Spleen (tissue), 11 donors: ENCODE results near the gene NUP210L. TPM values are rescaled to one million over a fixed set of nuclear protein-coding genes. Genes with fewer than 3 reads are reported as not detected.

Experiments used
- DNase-seq: peaks from one replicate; pipeline ENCODE4 v3.0.0-alpha.2; 2020
- H3K27ac ChIP-seq, 8 donors: fragments of 200-600 bp; sonication (generic) in 7 of 8; 1 replicate in 4 of 8; 2 replicates in 4 of 8; pipeline versions ENCODE4 v1.5.0 to v1.8.0; 2016 to 2021; ENCODE audit warnings: inconsistent platforms in 4 of 8, mild to moderate bottlenecking in 4 of 8, moderate library complexity in 1 of 8
- H3K27me3 ChIP-seq, 7 donors: fragments of 200-600 bp; sonication (generic) in 6 of 7; replicated peaks in 1 of 7; 1 replicate in 4 of 7; 2 replicates in 3 of 7; pipeline versions ENCODE4 v1.5.0 to v1.8.0; 2016 to 2021; ENCODE audit warnings: inconsistent platforms in 3 of 7, mild to moderate bottlenecking in 1 of 7
- H3K36me3 ChIP-seq, 6 donors: fragments of 200-600 bp; sonication (generic) in 5 of 6; 1 replicate in 4 of 6; 2 replicates in 2 of 6; pipeline versions ENCODE4 v1.5.0 to v1.8.0; 2016 to 2021; ENCODE audit warnings: inconsistent platforms in 2 of 6
- H3K4me1 ChIP-seq, 6 donors: fragments of 200-600 bp; sonication (generic) in 5 of 6; 1 replicate in 3 of 6; 2 replicates in 3 of 6; pipeline versions ENCODE4 v1.5.0 to v1.8.0; 2016 to 2021; ENCODE audit warnings: inconsistent platforms in 3 of 6
- H3K4me3 ChIP-seq, 8 donors: fragments of 200-600 bp; sonication (generic) in 7 of 8; 1 replicate in 4 of 8; 2 replicates in 4 of 8; pipeline versions ENCODE4 v1.5.0 to v1.8.0; 2016 to 2021; ENCODE audit warnings: inconsistent platforms in 4 of 8, mild to moderate bottlenecking in 4 of 8, moderate library complexity in 2 of 8
- H3K9me3 ChIP-seq, 8 donors: fragments of 200-600 bp; sonication (generic) in 7 of 8; 1 replicate in 4 of 8; 2 replicates in 4 of 8; pipeline versions ENCODE4 v1.5.0 to v1.8.0; 2016 to 2021; ENCODE audit warnings: inconsistent platforms in 4 of 8
- POLR2A ChIP-seq, 3 donors: fragments of 450-650 bp; IDR thresholded peaks; one replicate each; pipeline ENCODE4 v1.5.1; 2017; ENCODE audit warnings: antibody characterized with exemption in 3 of 3, mild to moderate bottlenecking in 1 of 3
- POLR2AphosphoS5 ChIP-seq, 3 donors: sonication (generic); formaldehyde crosslinking; IDR thresholded peaks; one replicate each; pipeline ENCODE4 v1.5.1; 2017; ENCODE audit warnings: antibody characterized with exemption in 3 of 3
- WGBS, 5 donors: extraction: QIAGEN DNeasy Blood & Tissue Kit in 3 of 5; methylation state at CpG; one replicate each; pipeline versions ENCODE4 v1.1.5 to v1.1.7; 2013 to 2018; 5-methylcytosine and 5-hydroxymethylcytosine counted together
- intact Hi-C: fragments of 100-400 bp; cut with DNase I; formaldehyde crosslinking; loops from one replicate; pipeline ENCODE4 v1.15.0; 2023; ENCODE audit warnings: low total_unique reads
- polyA plus RNA-seq, 3 donors: library from polyadenylated mRNA; stranded (reverse); fragments of 200-250 nt; gene quantifications; one replicate each; pipeline ENCODE4 v1.2.1, GENCODE V29; 2013
- total RNA-seq, 7 donors: library from RNA; depleted of rRNA in 3 of 7; stranded (reverse); fragments of >200 nt in 3 of 7; fragmentation: NEBNext Ultra II Directional in 4 of 7; extraction: Animal tissue kit (Norgen Biotek cat#: 25700) in 4 of 7; gene quantifications; one replicate each; pipeline versions ENCODE4 v1.1.0 to v1.2.1, GENCODE V29; 2016 to 2021
- TF ChIP-seq, protein P1 (sequence below), 11 experiments: fragments of 200-600 bp in 7 of 11; fragments of 450-650 bp in 4 of 11; sonication (generic) in 4 of 11; IDR thresholded peaks in 8 of 11; conservative IDR thresholded peaks in 3 of 11; 1 replicate in 7 of 11; 2 replicates in 4 of 11; pipeline versions ENCODE4 v1.4.0 to v1.8.0; 2016 to 2021; ENCODE audit warnings: antibody characterized with exemption in 11 of 11, inconsistent platforms in 4 of 11, mild to moderate bottlenecking in 1 of 11
- donor health status: healthy with polysubstance abuse.
- donor health status: DM: no; HTN: no; CAD: no; lungs with moderate emphysema.
- donor health status: DM: no; HTN: no; CAD: no.
- donor health status: Bipolar disorder and iron deficiency.
- donor health status: healthy.
- donor health status: DM: no; HTN: no; CAD: no.
- donor health status: DM: yes; HTN: yes; CAD: no.

NUP210L gene
- total and polyA plus RNA-seq, 10 donors, result 0.02 to 0.34 (median 0.09) TPM; not detected in 4

- DNase-seq, result no peak
- TF ChIP-seq POLR2A (IDR thresholded peaks at IDR 0.05) (no peak), POLR2AphosphoS5 (IDR thresholded peaks at IDR 0.05) (peak in 1 of 3 donors; percentile 12)
- TF ChIP-seq, protein P1, sequence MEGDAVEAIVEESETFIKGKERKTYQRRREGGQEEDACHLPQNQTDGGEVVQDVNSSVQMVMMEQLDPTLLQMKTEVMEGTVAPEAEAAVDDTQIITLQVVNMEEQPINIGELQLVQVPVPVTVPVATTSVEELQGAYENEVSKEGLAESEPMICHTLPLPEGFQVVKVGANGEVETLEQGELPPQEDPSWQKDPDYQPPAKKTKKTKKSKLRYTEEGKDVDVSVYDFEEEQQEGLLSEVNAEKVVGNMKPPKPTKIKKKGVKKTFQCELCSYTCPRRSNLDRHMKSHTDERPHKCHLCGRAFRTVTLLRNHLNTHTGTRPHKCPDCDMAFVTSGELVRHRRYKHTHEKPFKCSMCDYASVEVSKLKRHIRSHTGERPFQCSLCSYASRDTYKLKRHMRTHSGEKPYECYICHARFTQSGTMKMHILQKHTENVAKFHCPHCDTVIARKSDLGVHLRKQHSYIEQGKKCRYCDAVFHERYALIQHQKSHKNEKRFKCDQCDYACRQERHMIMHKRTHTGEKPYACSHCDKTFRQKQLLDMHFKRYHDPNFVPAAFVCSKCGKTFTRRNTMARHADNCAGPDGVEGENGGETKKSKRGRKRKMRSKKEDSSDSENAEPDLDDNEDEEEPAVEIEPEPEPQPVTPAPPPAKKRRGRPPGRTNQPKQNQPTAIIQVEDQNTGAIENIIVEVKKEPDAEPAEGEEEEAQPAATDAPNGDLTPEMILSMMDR (IDR thresholded peaks at IDR 0.05 in 8 of 11, conservative IDR thresholded peaks at IDR 0.05 in 3 of 11), result no peak
- Histone ChIP-seq H3K4me1 (peaks cover 19 to 80% (median 37%) of the 10 kb centered on the region in 6 donors), H3K4me3 (no peak overlapping the region), H3K27me3 (no peaks in the 10 kb centered on the region), H3K36me3 (peaks cover 0 to 82% (median 72%) of the 10 kb centered on the region in 6 donors), H3K9me3 (no peaks in the 10 kb centered on the region), H3K27ac (peak overlapping the region in 1 of 8 donors; percentile 27)
- WGBS, 5 donors, result 90 to 96% (median 91%) methylated on average over 11 of the region's 11 CpGs
- intact Hi-C loops, result no loop called here
These were observed 203.7 kb downstream of the NUP210L start for GRCh38 chr1:153951183-153951582.

GRCh38 chr1:153946622-153947241 is 208.1 kb downstream of the NUP210L start, which contains the start of gene DENND4B:
DENND4B (minus strand) TSS chr1:153946718; CDS start chr1:153944374, 2,344 bp downstream.
- TF ChIP-seq POLR2A (IDR thresholded peaks at IDR 0.05) (no peak), POLR2AphosphoS5 (IDR thresholded peaks at IDR 0.05) (peak; percentile 76 to 89 (median 79))
- TF ChIP-seq, protein P1 (IDR thresholded peaks at IDR 0.05 in 8 of 11, conservative IDR thresholded peaks at IDR 0.05 in 3 of 11), result peak; percentile 92 to 99 (median 97)
- Histone ChIP-seq H3K36me3 (peaks cover 0 to 73% (median 64%) of the 10 kb centered on the region in 6 donors), H3K4me3 (peak within 1 kb of the TSS; percentile 74 to 99 (median 90)), H3K4me1 (peaks cover 14 to 86% (median 48%) of the 10 kb centered on the region in 6 donors), H3K27me3 (no peaks in the 10 kb centered on the region), H3K27ac (peak within 1 kb of the TSS; percentile 96 to 100 (median 99)), H3K9me3 (no peaks in the 10 kb centered on the region)
- WGBS, 5 donors, result 6 to 12% (median 11%) methylated on average over 16 to 28 of the region's 28 CpGs
- intact Hi-C loops, result no loop called here
- peak; percentile 96 for DNase-seq

DNA sequence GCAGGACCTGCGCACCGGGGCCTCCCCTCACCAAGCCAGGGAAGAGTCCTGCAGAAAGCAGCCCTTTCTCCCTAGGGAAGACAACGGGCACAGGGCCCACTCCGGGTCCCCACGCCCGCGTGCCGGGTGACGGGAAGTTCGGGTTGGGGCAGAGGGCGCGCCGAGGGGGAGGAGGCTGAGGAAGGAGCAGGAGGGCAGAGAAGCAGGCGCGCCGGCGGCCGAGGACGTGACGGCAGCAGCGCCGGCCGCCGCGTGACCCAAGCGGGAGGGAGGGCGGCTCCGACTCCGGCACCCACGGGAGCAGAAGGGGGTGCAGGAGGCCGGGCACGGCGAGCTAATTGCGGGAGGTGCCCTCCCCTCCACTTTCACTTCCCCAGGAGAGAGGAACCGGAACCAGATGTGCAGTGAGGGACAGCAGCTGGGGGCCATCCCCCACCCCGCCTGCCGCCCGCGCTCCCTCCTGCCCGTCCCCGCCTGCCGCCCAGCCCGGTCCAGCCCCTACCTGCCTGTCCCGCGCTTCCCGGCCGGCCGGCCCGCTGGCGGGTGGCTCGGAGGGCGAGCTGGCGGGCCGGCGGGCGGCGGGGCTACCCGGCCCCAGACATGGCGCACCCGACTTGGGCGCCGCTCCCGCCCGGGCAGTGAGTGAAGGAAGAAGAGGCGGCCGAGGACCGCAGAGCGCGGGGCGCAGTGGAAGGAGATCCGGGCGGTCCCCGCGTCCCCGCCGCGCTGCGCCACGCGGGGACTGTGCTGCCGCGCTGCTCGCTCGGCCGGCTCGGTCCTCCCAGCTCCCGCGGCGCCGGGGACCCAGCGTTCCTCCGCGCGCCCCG is 208.9 kb downstream of the NUP210L start:
- no peaks in the 10 kb centered on the region for H3K27me3 ChIP-seq
- peaks cover 0 to 73% (median 64%) of the 10 kb centered on the region in 6 donors for H3K36me3 ChIP-seq
- DNase-seq, result peak; percentile 99
- no peaks in the 10 kb centered on the region for H3K9me3 ChIP-seq
- H3K27ac ChIP-seq, result peak overlapping the region; percentile 96 to 100 (median 99)
- peak overlapping the region; percentile 74 to 99 (median 90) for H3K4me3 ChIP-seq
- TF ChIP-seq, protein P1 (IDR thresholded peaks at IDR 0.05 in 8 of 11, conservative IDR thresholded peaks at IDR 0.05 in 3 of 11), result no peak
- TF ChIP-seq POLR2AphosphoS5 (IDR thresholded peaks at IDR 0.05) (peak; percentile 93 to 97 (median 94)), POLR2A (IDR thresholded peaks at IDR 0.05) (peak in 2 of 3 donors; percentile 14 to 20)
- peaks cover 14 to 93% (median 49%) of the 10 kb centered on the region in 6 donors for H3K4me1 ChIP-seq
- intact Hi-C loops, result no loop called here
- 0 to 1% (median 0%) methylated on average over 18 to 95 of the region's 95 CpGs for WGBS, 5 donors
